A549 treated with AZD9567 at 1 μM for 4 hours (cell line): ENCODE data around the gene GNAQ. TPM values are rescaled to one million over a fixed set of nuclear protein-coding genes. Genes with fewer than 3 reads are reported as not detected.

Experiments
- total RNA-seq: library from RNA; stranded (reverse); fragments of 200-300 nt; extraction: Qiagen RNA extraction; gene quantifications from 5 replicates; pipeline ENCODE4 v1.2.3, GENCODE V29; 2022; ENCODE audit not compliant: insufficient read depth

Gene GNAQ
- total RNA-seq = 13.0 to 19.4 TPM (median 17.2 TPM) in 5 replicates

DNA sequence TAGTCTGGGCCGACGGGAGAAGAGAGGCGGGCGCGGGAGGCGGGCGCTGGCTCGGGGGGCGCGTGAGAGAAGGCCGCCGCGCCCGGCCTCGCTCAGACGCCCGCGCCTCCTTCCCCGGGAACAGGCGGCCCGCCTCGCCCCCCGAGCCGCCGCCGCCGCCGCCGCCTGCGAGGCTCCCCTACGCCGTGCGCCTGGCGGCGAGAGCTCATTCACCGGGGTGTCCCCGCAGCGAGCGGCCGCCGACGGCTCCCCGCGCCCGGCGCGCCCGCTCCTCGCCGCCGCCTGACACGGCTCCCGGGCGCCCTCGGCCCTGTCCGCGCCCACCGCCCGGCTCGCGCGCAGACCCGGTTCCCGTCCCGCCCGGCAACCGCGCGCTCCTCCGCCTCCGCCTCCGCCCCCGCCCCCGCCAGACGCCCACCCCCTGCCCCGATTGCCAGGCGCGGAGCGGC lies at the start of gene GNAQ:
Gene GNAQ, minus strand, starts transcription at position 368 of the 449 bp plus-strand sequence. CDS start 576 bp downstream, outside the sequence.

Other genes with a start within 250 kb of the GNAQ start
- 15.9 to 22.2 TPM (median 19.1 TPM) in 5 replicates for gene CEP78, start 204.3 kb upstream of the GNAQ start, total RNA-seq